DOHH2 (cell line): Measurements from ENCODE around the gene TMEM97.

Experiments
- CTCF ChIP-seq: fragments of 200-600 bp; sonication (generic); IDR thresholded peaks from one replicate; pipeline ENCODE4 v1.5.1; 2014; ENCODE audit warnings: antibody characterized with exemption, mild to moderate bottlenecking, low read depth, low read length; ENCODE audit not compliant: poor library complexity, severe bottlenecking
- EZH2phosphoT487 ChIP-seq: fragments of 200-600 bp; sonication (generic); IDR thresholded peaks from 2 replicates; pipeline ENCODE4 v1.6.1; 2017; ENCODE audit warnings: borderline replicate concordance, mild to moderate bottlenecking, antibody characterized with exemption, low read length, moderate library complexity, mixed read lengths

- TF ChIP-seq CTCF: no peak
- TF ChIP-seq EZH2phosphoT487: no peak
These were observed 45.8 kb downstream of the TMEM97 start, which contains the start of gene SEBOX for GRCh38 chr17:28364665-28365363.
